Measurements from ENCODE around the gene SOX13. TPM values are rescaled to one million over a fixed set of nuclear protein-coding genes. Genes with fewer than 3 reads are reported as not detected.
A peak's percentile ranks its signal among the peaks of the same experiment; 100 is the strongest.

SOX13 gene
- total and polyA plus RNA-seq, 9 of the 15 experiments (the other 6 are each of a cell fraction or from before 2014, with no cell fraction given) = 0.03 to 0.35 (median 0.06) TPM; not detected in 5

DNA sequence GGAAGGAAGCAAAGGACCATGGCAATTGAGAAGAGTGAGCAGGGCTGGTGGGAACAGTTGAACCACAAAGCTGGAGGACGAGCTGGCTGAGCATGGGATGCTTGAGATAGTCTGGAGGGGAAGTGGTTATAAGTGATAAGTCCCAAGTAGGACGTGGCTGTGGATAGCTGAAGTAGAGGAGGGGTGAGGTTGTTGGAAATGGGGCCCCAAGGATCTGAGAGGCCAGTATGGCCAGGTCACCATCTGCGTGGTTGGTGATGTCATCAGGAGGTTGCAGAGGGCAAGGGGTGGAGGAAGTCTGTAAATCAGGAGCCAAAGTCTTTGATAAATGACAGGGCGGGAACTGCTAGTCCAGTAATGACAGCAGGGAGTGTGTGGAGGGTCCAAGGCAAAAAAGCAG lies 104.2 kb downstream of the SOX13 start (continued):
- TF ChIP-seq, protein P1, sequence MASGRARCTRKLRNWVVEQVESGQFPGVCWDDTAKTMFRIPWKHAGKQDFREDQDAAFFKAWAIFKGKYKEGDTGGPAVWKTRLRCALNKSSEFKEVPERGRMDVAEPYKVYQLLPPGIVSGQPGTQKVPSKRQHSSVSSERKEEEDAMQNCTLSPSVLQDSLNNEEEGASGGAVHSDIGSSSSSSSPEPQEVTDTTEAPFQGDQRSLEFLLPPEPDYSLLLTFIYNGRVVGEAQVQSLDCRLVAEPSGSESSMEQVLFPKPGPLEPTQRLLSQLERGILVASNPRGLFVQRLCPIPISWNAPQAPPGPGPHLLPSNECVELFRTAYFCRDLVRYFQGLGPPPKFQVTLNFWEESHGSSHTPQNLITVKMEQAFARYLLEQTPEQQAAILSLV (tag; IDR thresholded peaks at IDR 0.05) = no peak
- TF ChIP-seq RB1 (IDR thresholded peaks at IDR 0.05; ENCODE audit: low read depth) (0 out of 2 replicates have a peak, but pooled peaks have one; percentile 28), SUPT5H (IDR thresholded peaks at IDR 0.05) (no peak), GABPA (tag; conservative IDR thresholded peaks at IDR 0.05; ENCODE audit: low read depth) (peak; percentile 57), ZNF263 (CRISPR knock-in tag; IDR thresholded peaks at IDR 0.05; ENCODE audit: borderline replicate concordance) (peak; percentile 68; the same call in 1 of the 2 replicates), KLF1 (tag; IDR thresholded peaks at IDR 0.05) (peak; percentile 25; the same call in 1 of the 2 replicates), FOXK2 (conservative IDR thresholded peaks at IDR 0.05 in 1 of 2, IDR thresholded peaks at IDR 0.05 in 1 of 2; ENCODE audit: low read depth in 2 of 2) (peak in 1 of 2 experiments; percentile 65; a peak in 1 of 4 replicates), MEF2D (tag; conservative IDR thresholded peaks at IDR 0.05; ENCODE audit: low read depth) (0 out of 2 replicates have a peak, but pooled peaks have one; percentile 28), E2F3 (CRISPR knock-in tag; IDR thresholded peaks at IDR 0.05) (peak; percentile 95), ZFP36 (IDR thresholded peaks at IDR 0.05; ENCODE audit: low read depth, low read length, partially characterized antibody) (no peak), SREBF1 (IDR thresholded peaks at IDR 0.05; ENCODE audit: borderline replicate concordance, low read depth, low read length) (no peak)
- TF ChIP-seq, protein P2, sequence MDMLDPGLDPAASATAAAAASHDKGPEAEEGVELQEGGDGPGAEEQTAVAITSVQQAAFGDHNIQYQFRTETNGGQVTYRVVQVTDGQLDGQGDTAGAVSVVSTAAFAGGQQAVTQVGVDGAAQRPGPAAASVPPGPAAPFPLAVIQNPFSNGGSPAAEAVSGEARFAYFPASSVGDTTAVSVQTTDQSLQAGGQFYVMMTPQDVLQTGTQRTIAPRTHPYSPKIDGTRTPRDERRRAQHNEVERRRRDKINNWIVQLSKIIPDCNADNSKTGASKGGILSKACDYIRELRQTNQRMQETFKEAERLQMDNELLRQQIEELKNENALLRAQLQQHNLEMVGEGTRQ (CRISPR knock-in tag; IDR thresholded peaks at IDR 0.05) = no peak
- TF ChIP-seq, protein P3, sequence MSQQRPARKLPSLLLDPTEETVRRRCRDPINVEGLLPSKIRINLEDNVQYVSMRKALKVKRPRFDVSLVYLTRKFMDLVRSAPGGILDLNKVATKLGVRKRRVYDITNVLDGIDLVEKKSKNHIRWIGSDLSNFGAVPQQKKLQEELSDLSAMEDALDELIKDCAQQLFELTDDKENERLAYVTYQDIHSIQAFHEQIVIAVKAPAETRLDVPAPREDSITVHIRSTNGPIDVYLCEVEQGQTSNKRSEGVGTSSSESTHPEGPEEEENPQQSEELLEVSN (IDR thresholded peaks at IDR 0.05; ENCODE audit: borderline replicate concordance in 1 of 2, extremely low read depth in 1 of 2, insufficient read depth in 1 of 2, insufficient read length in 1 of 2, low read depth in 1 of 2, low read length in 1 of 2, poor library complexity in 1 of 2, severe bottlenecking in 1 of 2) = peak in 1 of 2 experiments; percentile 13
- TF ChIP-seq, protein P4, sequence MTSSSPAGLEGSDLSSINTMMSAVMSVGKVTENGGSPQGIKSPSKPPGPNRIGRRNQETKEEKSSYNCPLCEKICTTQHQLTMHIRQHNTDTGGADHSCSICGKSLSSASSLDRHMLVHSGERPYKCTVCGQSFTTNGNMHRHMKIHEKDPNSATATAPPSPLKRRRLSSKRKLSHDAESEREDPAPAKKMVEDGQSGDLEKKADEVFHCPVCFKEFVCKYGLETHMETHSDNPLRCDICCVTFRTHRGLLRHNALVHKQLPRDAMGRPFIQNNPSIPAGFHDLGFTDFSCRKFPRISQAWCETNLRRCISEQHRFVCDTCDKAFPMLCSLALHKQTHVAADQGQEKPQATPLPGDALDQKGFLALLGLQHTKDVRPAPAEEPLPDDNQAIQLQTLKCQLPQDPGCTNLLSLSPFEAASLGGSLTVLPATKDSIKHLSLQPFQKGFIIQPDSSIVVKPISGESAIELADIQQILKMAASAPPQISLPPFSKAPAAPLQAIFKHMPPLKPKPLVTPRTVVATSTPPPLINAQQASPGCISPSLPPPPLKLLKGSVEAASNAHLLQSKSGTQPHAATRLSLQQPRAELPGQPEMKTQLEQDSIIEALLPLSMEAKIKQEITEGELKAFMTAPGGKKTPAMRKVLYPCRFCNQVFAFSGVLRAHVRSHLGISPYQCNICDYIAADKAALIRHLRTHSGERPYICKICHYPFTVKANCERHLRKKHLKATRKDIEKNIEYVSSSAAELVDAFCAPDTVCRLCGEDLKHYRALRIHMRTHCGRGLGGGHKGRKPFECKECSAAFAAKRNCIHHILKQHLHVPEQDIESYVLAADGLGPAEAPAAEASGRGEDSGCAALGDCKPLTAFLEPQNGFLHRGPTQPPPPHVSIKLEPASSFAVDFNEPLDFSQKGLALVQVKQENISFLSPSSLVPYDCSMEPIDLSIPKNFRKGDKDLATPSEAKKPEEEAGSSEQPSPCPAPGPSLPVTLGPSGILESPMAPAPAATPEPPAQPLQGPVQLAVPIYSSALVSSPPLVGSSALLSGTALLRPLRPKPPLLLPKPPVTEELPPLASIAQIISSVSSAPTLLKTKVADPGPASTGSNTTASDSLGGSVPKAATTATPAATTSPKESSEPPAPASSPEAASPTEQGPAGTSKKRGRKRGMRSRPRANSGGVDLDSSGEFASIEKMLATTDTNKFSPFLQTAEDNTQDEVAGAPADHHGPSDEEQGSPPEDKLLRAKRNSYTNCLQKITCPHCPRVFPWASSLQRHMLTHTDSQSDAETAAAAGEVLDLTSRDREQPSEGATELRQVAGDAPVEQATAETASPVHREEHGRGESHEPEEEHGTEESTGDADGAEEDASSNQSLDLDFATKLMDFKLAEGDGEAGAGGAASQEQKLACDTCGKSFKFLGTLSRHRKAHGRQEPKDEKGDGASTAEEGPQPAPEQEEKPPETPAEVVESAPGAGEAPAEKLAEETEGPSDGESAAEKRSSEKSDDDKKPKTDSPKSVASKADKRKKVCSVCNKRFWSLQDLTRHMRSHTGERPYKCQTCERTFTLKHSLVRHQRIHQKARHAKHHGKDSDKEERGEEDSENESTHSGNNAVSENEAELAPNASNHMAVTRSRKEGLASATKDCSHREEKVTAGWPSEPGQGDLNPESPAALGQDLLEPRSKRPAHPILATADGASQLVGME (CRISPR knock-in tag; IDR thresholded peaks at IDR 0.05) = 0 out of 2 replicates have a peak, but pooled peaks have one; percentile 71
- TF ChIP-seq, protein P5, sequence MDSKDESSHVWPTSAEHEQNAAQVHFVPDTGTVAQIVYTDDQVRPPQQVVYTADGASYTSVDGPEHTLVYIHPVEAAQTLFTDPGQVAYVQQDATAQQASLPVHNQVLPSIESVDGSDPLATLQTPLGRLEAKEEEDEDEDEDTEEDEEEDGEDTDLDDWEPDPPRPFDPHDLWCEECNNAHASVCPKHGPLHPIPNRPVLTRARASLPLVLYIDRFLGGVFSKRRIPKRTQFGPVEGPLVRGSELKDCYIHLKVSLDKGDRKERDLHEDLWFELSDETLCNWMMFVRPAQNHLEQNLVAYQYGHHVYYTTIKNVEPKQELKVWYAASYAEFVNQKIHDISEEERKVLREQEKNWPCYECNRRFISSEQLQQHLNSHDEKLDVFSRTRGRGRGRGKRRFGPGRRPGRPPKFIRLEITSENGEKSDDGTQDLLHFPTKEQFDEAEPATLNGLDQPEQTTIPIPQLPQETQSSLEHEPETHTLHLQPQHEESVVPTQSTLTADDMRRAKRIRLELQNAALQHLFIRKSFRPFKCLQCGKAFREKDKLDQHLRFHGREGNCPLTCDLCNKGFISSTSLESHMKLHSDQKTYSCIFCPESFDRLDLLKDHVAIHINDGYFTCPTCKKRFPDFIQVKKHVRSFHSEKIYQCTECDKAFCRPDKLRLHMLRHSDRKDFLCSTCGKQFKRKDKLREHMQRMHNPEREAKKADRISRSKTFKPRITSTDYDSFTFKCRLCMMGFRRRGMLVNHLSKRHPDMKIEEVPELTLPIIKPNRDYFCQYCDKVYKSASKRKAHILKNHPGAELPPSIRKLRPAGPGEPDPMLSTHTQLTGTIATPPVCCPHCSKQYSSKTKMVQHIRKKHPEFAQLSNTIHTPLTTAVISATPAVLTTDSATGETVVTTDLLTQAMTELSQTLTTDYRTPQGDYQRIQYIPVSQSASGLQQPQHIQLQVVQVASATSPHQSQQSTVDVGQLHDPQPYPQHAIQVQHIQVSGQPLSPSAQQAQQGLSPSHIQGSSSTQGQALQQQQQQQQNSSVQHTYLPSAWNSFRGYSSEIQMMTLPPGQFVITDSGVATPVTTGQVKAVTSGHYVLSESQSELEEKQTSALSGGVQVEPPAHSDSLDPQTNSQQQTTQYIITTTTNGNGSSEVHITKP (IDR thresholded peaks at IDR 0.05; ENCODE audit: partially characterized antibody) = peak; percentile 39
